Endometrial microvascular endothelial cells (primary cell): ENCODE measurements around the gene ACSL5. TPM values are rescaled to one million over a fixed set of nuclear protein-coding genes. Genes with fewer than 3 reads are reported as not detected.

ENCODE experiments used
- in situ Hi-C: cut with HindIII; loops from 2 replicates; pipeline ENCODE4 v1.10.0; 2017; ENCODE audit warnings: low sequenced_read_pairs, low pct_unique_long_range_greater_than_20kb; ENCODE audit errors: inconsistent ontology term
- total RNA-seq: library from RNA; depleted of rRNA; stranded (reverse); fragments of >200 nt; gene quantifications from one replicate; pipeline ENCODE4 v1.2.3, GENCODE V29; 2015; ENCODE audit errors: inconsistent ontology term

The ACSL5 gene
- total RNA-seq, 1 donor from 2014 or later = 89.1 TPM

DNA sequence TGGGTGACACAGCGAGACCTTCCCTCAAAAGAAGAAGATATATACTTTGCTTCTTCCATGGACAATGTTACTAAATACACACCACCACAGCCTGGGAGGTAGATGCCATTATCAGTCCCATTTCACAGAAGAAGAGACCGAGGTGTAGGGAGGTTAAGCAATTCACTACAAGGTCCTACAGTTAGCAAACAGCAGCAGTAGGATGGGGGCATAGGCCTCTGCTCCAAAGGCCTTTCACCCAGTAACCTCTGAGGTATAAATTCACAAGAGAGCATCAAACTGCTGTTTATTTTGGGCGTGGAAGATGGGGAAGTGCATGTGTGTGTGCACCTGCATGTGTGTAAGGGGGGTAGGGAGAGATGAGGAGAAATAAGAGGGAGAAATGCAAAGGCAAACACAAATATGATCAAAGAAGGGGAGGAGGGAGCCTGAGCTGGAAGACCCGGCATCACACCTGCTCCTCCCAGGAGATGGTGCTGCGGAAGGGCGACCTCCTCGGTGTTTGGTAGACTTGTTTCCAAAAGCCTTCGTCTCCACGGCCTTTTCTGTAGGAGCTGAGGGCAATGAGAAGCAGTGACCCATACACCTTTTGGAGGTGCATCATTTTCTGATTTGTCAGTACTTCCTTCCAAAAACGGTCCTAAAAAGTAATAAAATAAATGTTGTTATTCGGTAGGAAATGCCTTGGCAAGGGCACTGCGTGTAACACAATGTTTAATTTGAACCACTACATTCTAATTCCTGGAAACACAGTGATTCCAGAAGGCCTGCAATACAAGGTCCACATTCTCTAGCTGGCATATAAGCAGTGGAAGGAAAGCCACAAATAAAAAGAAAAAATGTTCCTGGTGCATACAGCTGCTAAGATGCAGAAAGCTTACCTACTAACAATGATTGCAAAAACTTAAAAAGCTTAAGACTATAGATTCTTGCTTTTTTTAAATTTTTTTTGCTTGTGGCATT, 25.9 kb upstream of the ACSL5 start:
- in situ Hi-C loops = no loop called here

DNA sequence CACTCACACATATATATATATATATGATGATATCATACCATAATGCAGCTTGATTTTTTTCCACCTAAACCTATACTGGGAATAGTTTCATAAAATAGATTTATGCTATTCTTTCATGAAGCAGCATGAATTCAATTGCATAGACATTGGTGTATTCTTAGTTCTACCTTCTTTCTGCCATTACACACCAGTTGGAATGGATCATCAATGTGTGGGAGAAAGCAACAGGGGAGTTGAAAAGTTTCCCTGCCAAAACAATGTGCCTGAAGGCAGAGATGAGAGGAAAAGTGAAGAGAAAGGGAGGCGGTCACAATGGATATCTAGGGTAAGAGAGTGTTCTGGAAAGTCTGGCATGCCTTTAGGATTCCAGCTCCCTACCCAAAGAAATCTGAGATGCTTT, 25.2 kb upstream of the ACSL5 start:
- in situ Hi-C loops = no loop called here

DNA sequence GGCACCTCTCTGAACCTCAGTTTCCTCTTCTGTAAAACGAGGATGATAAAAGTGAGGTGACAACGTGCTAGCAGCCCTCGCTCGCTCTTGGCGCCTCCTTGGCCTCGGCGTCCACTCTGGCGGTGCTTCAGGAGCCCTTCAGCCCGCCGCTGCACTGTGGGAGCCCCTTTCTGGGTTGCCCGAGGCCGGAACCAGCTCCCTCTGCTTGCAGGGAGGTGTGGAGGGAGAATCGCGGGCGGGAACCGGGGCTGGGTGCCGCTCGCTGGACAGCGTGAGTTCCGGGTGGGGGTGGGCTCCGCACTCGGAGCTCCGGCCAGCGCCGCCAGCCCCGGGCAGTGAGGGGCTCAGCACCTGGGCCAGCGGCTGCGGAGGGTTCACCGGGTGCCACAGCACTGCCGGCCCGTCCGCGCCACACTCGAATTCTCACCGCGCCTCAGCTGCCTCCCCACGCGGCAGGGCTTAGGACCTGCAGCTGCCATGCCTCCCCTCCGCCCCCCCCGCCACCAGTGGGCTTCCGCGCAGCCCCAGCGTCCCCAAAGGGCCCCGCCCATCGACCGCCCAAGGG, 24.3 kb upstream of the ACSL5 start:
- in situ Hi-C loops = no loop called here

DNA sequence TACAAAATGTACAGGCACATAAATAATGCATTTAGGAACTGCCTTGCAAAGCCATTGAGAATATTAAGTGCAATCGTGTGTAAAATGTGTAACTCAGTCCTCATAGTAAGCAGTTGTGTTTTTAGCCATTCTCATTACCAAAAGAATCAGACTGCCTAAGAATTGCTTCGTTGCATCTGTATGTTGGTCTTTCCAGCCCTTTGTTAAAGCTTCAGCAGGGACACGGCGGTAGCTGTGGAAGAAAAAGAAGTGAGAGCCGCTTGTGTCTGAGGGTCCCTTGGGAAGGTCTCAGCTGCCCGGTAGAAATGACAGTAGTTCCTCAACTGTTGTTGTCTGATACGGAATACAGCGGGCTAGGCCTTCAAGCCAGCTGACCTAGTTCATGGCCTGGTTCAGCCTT, 22.8 kb upstream of the ACSL5 start:
- in situ Hi-C loops = no loop called here

DNA sequence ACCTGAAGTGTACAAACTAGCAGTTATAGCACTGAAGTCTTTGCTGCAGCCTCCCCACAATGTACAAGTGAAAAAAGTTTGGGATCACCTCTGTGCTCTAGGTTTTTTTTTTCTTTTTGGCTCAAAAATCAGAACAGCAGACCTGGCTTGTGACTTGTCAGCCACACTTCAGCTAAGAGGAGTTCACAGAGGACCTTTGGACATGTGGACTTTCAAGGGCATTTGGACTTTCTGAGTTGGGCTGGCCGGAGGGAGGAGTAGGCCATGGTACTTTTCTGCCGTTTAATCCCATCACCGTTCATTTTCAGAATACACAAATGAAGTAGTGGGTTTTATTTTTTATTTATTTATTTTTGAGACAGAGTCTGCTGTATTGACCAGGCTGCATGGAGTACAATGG, 21.9 kb upstream of the ACSL5 start:
- in situ Hi-C loops = no loop called here

DNA sequence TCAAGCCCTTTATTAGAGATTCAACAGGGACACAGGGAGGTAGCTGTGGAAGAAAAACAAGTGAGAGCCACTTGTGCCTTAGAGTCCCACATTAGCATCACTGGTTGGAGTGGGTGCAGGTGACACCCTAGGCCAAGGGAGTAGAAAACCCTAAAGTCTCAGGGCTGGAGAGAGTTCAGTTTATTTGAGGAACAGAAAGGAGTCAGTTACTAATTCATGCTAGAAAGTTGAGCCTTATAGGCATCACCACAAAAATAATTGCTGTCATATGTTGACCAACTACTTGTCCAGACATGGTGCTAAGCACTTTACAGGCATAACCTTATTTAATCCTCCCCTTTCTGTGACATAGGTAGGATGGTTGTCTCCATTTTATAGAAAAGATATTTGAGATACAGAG, 20.9 kb upstream of the ACSL5 start:
- in situ Hi-C loops = no loop called here

DNA sequence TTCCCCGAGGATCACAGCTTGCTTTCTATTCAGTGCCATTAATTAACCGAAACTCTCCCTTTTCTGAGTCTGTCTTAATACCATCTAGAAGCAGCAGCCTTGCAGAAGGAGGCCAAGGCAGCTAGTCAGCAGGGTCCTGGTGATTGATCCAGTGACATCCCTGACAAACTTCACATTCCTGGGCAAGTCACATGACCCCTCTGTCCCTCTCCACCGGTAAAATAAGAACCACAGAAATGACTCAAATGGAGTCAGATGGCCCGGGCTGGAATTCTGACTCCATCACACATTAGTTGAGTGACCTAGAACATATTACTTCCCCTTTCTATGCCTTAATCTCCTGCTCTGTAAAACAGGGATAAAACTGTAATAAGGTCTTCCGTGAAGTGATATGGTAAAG, 17.2 kb upstream of the ACSL5 start:
- in situ Hi-C loops = no loop called here

DNA sequence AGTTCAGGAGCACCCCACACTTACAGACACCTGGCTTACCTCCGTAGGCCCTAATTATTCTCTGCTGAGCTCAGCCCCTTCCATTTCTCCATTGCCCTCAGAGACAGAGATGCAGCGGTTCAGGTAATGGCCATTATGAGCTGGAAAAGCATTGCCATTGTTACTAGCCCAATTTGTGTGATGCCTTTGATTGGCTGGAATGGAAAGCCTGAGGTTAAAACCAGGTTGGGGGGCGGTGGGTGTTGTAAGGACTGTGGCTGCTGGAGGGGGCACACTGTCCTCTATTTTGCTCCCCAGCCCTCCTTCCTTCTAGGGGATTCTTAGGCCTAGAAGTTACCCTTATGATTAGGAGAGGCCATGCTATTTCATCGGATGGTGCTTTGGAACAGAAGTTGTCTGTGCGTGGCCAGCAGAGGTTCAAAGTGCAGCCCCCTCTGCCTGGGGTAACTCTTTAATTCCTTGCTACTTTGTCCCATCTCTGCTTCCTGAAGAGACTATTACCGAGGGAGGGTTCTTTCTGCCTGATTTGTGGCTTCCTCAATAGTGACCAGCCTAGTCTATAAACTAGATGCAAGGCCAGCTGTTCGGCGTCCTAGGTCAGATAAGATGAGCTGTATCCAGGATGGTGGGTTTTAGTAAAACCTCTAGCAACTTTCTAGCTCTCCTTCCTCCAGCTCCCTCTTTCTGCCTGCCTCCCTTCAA, 14.2 kb upstream of the ACSL5 start:
- in situ Hi-C loops = no loop called here

DNA sequence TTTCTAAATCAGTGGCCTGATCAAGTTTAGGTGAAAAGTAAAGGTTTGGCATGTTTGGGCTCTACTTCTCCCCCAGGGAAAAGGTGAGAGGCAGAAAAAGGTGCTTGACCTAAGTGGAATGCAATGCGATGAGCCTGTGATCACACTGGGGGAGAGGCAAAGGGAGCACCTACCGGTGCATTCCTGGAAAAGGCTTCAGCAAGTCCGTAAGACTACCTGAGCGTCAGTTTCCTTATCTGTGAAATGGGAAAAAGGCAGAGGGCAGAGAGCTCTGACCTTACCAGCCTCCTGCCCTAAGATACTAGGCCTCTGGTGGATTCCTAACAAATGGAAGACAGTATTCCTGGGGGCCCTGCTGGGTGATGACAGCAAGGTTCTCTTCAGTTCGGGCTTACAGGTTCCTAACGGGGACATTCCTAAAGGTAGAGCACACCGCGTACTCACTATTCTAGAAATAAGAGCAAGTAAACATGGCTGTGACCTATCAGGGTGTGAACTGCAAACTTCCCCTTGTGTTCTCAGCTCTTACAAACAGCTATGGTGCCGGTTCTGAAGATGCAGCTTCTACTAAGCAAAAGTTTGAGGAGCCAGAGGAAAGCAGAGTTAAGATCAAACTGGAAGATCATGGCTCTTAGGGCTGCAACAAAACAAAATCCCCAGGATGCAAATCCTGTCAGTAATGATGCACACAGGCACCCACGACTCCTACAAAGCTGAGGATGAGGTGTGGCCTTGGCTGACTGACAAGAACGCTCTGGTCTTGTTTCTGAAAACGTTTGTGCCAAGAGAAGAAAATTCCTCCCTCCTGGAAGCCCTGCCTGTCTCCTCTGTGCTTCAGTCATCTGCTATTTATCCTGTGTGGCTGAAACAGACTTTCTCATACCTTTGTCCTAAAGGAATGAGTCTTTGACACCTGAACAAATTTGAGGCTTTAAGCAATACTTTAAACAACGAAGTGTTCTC, 13.3 kb upstream of the ACSL5 start:
- in situ Hi-C loops = no loop called here

DNA sequence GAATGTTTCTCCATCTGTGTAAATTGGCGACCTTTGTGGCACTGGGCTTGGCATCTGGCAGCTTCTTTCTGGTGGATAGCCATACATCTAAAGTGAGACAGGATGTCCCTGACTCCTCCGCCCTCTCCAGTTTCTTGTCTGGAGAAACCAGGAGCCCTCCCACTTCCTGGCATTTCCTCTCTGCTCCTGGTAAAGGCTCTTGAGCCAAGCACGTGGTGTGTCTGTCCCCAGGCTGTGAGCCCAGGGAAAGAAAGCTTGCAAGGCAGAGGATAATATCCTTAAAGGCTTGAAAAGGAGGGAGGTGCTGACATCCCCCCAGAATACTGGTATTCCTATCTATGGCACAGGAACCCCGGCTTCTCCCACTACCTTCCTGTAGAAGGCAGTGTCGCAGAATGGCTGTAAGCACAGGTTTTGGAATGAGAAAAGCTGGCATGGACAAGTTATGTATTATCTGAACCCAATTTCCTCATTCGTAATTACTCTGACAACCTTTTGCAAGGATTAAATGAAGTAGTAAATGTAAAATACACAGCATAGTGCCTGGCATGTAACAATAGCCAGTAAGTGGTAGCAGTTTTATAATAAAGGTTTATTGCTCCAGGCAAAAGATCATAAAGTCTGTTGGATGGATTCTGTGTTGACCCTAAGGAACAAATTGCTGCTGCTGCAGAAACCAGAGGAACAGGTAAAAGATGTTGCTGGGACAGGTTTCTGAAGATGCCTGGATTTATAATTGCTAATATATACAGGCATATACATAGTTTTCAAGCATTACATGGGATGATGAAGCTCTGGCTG, 11.8 kb upstream of the ACSL5 start:
- in situ Hi-C loops = no loop called here

DNA sequence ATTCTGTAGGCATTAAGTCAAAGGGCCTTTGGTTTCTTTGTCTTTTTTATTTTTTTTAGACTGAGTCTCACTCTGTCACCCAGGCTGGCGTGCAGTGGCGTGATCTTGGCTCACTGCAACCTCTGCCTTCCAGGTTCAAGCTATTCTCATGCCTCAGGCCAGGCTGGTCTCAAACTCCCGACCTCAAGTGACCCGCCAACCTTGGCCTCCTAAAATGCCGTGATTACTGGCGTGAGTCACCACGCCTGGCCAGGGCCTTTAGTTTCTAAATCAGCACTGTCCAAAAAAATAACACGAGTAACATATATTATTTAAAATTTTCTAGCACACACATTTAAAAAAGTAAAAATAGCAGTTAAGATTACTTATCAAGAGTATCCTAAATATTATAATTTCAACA, 11.1 kb upstream of the ACSL5 start:
- in situ Hi-C loops = no loop called here

DNA sequence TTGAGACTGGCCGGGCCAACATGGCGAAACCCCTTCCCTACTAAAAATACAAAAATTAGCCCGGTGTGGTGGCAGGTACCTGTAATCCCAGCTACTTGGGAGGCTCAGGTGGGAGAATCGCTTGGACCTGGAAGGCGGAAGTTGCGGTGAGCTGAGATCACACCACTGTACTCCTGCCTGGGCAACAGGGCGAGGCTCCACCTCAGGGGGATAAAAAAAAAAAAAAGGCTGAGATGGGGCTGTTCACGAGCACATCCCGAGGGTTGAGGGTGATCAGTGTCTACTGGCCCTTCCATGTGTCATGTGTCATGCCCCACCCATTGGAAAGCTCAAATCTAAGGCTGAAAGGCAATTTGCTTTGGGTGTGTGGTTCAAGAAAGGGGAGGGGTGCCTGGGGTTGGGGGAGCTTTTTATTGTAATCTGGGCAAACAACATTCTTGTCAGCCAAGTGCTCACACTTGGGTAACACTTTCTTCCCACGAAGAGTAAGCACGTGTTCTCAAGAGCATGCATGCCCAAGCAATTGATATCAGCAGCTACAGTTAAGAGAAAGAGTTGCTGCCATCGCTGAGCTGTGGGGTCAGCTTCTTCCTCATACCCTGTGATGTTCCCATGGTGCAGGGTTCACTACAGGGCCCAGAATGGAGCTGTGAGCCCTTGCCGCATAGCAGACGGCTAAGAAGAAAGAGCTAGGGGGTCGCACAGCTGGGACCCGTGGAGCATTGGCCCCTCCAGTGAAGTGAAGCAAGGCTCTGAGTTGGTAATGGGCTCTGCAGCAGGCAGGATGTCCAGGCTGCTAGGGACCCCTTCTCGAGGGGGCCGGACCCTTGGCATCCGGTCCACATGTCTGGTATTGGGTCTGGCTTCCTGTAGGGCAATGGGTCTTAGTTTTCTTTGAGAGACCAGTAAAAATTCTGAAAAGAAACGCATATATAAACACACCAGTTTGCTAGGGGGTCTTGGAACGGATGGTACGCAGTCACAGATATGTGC, 9.9 kb upstream of the ACSL5 start:
- in situ Hi-C loops = no loop called here

DNA sequence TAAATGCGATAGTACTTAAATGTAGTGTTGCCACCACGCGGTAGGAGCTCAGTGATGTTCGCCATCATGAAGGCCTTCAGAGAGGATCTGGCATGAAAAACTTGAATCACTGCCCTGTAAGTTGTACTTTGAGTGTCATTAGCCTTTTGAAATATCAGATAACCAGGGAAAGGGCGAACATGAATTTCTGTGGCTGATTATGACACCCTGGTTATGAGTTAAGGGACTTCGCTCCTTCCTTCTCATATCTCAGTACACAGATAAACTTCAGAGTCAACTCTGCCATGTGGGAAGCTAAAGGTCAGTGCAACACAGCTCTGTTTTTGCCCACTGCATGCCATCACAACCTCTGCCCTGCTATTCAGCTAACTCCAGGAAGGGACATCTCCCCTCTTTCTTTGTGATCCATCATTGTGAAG, 8.9 kb upstream of the ACSL5 start:
- in situ Hi-C loops = no loop called here

DNA sequence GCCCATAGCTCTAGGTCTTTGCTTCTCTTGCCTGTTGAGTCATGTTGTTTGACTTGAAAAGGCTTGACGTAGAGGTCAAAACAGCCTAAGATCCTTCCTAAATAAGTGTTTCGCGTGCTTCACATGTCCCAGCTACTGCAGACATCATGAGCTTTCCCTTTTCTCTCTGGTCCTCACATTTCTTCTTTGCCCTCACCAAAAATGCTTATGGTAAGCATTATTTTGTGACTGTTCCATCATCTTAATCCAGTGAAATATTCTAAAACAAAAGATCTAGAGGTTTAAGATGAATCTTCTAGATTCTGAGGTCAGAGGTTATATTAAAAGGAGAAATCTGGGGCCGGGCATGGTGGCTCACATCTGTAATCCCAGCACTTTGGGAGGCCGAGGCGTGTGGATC, 8.5 kb upstream of the ACSL5 start:
- in situ Hi-C loops = no loop called here

DNA sequence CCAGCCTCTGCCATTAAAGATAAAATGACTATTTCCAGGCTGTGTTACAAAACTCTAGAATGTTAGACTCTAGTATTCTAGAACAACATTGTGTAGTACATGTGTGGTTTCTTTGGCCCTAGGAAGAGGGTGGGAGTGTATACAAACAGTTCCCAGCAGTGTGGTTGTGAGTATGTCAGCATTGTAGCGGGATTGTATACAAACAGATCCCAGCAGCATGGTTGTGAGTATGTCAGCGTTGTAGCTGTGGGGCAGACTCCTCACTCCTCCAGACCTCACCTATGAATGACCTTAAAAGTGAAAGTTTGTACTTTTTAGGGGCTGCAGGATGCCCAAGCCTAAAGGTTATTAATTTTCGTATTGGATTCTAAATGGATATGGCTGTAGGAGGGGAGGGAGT, 6.9 kb upstream of the ACSL5 start:
- in situ Hi-C loops = no loop called here

DNA sequence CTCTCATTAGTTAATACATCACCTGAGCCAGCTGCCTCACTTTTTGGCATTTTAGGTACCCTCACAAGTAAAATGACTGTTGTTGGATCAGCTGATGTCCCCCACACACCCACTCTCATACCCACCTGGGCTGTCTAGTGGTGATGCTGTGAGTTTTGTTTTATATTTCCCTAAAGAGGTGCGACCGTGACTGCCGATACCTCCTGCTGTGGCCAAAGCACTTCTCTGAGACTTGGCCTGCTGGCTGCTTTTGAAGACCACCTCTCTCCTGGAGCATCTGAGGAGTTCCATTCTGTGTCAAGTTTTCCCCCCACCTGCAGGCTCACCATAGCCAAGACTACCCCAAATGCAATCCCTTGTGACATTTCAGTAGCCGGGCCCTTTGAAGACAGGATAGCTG, 6.4 kb upstream of the ACSL5 start:
- in situ Hi-C loops = no loop called here
